ENCODE measurements around the gene SMDT1. TPM values are rescaled to one million over a fixed set of nuclear protein-coding genes. Genes with fewer than 3 reads are reported as not detected.
"Not testable (repeated sequence)": the region's sequence is repeated elsewhere in the genome, so short reads cannot be mapped to it uniquely, and the experiment has no call there.

Gene SMDT1
- total RNA-seq, 2 experiments from 2014 or later, result 60.4 to 72.1 TPM

DNA sequence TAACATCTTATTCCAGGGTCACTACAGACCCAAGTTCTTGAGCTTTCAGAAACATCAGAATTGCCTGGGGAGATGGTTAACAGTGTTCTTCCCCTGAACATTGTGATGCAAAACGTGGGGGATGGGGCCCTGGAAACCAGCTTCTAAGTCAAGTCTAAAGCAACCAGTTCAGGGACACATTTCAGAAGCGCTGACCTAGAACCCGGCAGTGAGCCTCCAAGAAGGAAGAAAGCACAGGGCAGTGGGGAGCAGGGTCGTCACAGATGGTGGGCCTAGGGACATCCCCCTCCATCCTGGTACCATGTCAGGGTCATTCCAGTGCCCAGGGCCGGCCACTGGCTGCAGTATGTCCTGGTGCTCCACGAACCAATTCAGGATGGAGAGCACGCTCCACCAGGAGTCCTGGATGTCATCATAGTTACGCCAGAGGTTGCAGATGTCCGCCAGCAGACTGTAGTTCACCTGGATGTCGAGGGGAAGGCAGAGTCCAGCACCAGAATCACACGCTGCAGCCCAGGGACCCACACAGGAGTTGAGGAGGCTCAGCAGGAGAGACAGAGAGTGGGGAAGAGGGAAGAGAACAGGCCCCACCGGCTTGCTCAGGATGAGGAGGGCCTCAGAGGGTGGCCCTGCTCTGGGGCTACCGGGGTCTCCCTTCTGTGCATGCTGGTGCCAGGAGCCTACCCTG, 13.9 kb upstream of the SMDT1 start:
- H3K4me1 Mint-ChIP-seq, result peaks cover 12% of the 10 kb centered on the region
- CTCF ChIA-PET, result interaction anchor here (0.8 kb wide), 2 partner anchors 22 to 34 kb away, joined by 3 read pairs; no protein-coding TSS in a partner anchor
- H3K36me3 Mint-ChIP-seq, result peaks cover 50% of the 10 kb centered on the region
- DNase-seq, result peak; percentile 23
- no peaks in the 10 kb centered on the region for H3K27me3 Mint-ChIP-seq
- no peak overlapping the region for H3K4me3 Mint-ChIP-seq
- H3K9me3 Mint-ChIP-seq (ENCODE audit: low read depth), result no peaks in the 10 kb centered on the region
- ATAC-seq, result no peak
- no peak overlapping the region for H3K27ac Mint-ChIP-seq

DNA sequence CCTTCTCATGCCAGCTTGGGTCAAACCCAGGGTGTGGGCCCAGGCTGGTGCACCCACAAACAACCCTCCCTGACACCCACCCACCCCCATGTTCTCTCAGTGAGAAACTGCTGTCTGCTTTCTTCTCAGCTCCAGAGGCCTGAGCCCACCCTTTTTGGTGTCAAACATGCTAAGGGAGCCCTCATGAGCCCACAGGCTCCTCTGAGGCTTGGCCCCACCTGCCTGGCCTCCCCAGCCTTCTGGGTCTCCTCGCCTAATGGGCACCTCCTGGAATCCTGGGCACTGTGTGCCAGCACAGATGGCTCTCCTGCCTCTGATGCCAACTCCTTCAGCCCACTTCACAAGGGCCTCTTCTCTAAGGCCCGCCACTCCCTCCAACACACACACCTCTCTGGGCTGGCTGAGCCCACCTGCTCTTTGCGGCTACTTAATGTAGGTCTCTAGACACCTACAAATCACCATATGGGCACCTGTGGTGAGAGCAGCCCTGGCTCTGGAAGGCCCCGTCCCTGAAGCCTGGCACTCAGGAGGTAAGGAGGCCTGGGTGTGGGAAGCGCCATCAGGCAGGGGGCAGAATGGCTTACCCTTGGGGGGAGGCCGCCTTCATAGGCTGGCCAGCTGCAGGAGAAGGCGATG, 13.3 kb upstream of the SMDT1 start:
- Mint-ChIP-seq H3K4me1 (peaks cover 17% of the 10 kb centered on the region), H3K9me3 (ENCODE audit: low read depth) (no peaks in the 10 kb centered on the region), H3K4me3 (no peak overlapping the region), H3K27me3 (no peaks in the 10 kb centered on the region), H3K27ac (no peak overlapping the region), H3K36me3 (peaks cover 43% of the 10 kb centered on the region)
- ATAC-seq (no peak), DNase-seq (peak; percentile 31)
- CTCF ChIA-PET, result interaction anchor here (0.7 kb wide), 1 partner anchor 378 kb away, joined by 3 read pairs; no protein-coding TSS in a partner anchor

DNA sequence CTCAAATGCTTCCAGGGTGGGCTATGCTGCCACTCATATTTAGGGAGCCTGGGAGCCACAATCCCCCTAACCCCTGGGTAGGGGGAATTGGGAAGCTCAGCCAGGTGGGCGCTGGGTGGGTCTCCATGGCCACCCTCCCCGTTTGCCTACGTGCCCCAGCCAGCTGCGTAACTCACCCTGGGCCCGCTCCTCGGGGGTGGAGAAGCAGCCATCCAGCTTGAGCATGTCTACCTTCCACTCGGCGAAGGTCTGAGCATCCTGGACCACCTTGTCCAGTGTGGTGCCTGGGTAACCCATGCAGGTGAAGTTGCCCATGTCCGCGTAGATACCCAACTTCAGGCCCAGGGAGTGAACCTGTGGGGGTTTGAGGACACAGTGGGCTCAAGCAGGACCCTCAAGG, 12.6 kb upstream of the SMDT1 start:
- Mint-ChIP-seq H3K27me3 (no peaks in the 10 kb centered on the region), H3K4me3 (no peak overlapping the region), H3K27ac (no peak overlapping the region), H3K9me3 (ENCODE audit: low read depth) (no peaks in the 10 kb centered on the region), H3K4me1 (peaks cover 24% of the 10 kb centered on the region), H3K36me3 (peaks cover 39% of the 10 kb centered on the region)
- CTCF ChIA-PET, result interaction anchor here (0.7 to 0.9 kb wide), 2 partner anchors 100 to 378 kb away, joined by 3 to 4 read pairs; no protein-coding TSS in a partner anchor
- DNase-seq (peak; percentile 35), ATAC-seq (no peak)

DNA sequence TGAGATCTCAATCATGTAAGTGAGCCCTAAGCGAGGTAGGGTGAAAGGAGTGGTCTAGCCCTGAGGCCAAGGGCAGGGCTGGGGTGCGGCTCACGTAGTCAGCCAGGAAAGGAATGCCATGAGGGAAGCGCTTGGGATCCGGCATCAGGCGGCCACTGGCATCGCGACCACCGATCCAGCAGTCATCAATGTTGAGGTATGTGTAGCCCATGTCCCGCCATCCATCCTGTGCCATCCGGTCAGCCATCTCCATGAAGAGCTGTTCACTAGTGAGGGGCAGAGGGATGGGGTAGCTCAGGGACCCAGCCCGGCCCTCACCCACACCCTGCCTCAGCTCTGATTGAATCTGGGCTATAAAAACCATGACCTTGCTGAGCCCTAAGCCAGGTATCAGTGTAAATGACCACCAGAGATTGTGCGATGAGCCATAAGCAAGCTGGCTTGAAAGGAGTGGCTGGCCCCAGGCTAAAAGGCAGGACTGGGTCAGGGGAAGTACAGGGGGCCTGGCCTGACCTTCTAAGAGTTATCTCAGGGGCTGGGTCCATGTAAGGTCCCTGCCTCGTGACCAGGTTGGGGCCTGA, 11.7 kb upstream of the SMDT1 start:
- H3K4me1 Mint-ChIP-seq, result peaks cover 26% of the 10 kb centered on the region
- CTCF ChIA-PET, result interaction anchor here (0.9 to 1.0 kb wide), 2 partner anchors 11 to 101 kb away, joined by 3 to 4 read pairs; no protein-coding TSS in a partner anchor
- H3K9me3 Mint-ChIP-seq (ENCODE audit: low read depth), result no peaks in the 10 kb centered on the region
- H3K27ac Mint-ChIP-seq, result no peak overlapping the region
- DNase-seq (no peak), ATAC-seq (no peak)
- peaks cover 32% of the 10 kb centered on the region for H3K36me3 Mint-ChIP-seq
- no peaks in the 10 kb centered on the region for H3K27me3 Mint-ChIP-seq
- H3K4me3 Mint-ChIP-seq, result no peak overlapping the region

DNA sequence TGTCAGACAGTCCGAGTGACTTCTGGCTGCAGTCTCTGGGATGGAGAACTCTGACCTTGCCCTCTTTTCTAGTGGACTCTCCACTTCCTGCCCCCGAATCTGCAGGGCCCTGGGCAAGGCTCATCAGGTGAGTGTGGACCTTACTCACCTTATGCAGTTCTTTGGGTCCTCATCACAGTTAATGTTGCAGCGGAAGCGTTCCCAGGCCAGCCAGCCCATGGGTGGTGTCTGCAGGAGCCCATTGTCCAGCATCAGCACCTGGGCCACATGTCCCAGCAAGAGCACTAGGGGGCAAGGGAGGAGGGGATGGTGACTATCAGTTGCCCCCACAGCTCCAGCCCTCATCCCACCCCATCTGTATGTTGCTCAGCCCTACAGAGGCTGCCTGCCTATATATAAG, 11.2 kb upstream of the SMDT1 start:
- DNase-seq, result no peak
- no peaks in the 10 kb centered on the region for H3K9me3 Mint-ChIP-seq (ENCODE audit: low read depth)
- CTCF ChIA-PET, result interaction anchor here (1.0 kb wide), 1 partner anchor 11 kb away, joined by 3 read pairs; no protein-coding TSS in a partner anchor
- no peak overlapping the region for H3K4me3 Mint-ChIP-seq
- peaks cover 26% of the 10 kb centered on the region for H3K36me3 Mint-ChIP-seq
- H3K27me3 Mint-ChIP-seq, result no peaks in the 10 kb centered on the region
- H3K27ac Mint-ChIP-seq, result no peak overlapping the region
- peaks cover 28% of the 10 kb centered on the region for H3K4me1 Mint-ChIP-seq
- no peak for ATAC-seq

DNA sequence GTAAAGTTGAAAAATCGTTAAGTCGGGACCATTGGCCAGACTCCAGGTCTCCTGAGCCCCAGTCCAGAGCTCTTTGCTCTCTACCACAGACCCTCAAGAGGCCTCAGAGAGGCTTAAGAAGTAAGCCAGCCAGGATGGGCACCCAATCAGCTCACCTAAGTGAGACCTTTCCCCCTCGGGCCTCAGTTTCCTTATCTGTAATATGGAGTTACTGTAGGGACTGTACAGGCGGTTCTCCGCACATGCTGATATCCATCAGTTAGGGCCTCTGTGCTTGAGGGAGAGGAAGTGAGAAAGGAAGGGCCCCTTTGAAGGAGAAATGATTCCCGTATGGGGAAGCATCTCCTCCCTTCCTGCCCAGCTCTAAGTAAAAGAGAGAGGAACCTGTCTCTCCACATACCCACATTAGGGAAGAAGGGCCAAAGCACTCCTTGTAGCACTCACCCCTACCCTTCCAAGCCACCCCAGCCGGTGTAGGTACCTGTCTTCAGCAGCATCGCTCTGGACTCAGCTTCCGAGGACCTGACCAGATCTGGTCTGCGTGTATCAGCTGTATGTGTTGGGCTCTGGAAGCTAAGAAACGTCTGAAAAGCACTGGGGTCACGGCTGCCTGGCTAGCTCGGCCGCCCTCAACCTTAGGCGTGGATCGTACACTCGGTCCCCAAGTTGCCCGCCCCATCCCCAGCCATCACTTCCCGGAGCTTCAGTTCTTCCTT, 9.5 kb upstream of the SMDT1 start:
- Mint-ChIP-seq H3K27me3 (no peaks in the 10 kb centered on the region), H3K36me3 (peaks cover 21% of the 10 kb centered on the region), H3K9me3 (ENCODE audit: low read depth) (no peaks in the 10 kb centered on the region), H3K27ac (peak overlapping the region; percentile 90), H3K4me3 (peak overlapping the region; percentile 81), H3K4me1 (peaks cover 31% of the 10 kb centered on the region)
- no peak for DNase-seq
- CTCF ChIA-PET, result interaction anchor here (0.5 to 2.3 kb wide), 11 partner anchors 9 to 368 kb away, joined by 3 to 10 read pairs (median 3); partner anchors contain the start of genes CENPM, NDUFA6 and SMDT1
- ATAC-seq, result no peak

DNA sequence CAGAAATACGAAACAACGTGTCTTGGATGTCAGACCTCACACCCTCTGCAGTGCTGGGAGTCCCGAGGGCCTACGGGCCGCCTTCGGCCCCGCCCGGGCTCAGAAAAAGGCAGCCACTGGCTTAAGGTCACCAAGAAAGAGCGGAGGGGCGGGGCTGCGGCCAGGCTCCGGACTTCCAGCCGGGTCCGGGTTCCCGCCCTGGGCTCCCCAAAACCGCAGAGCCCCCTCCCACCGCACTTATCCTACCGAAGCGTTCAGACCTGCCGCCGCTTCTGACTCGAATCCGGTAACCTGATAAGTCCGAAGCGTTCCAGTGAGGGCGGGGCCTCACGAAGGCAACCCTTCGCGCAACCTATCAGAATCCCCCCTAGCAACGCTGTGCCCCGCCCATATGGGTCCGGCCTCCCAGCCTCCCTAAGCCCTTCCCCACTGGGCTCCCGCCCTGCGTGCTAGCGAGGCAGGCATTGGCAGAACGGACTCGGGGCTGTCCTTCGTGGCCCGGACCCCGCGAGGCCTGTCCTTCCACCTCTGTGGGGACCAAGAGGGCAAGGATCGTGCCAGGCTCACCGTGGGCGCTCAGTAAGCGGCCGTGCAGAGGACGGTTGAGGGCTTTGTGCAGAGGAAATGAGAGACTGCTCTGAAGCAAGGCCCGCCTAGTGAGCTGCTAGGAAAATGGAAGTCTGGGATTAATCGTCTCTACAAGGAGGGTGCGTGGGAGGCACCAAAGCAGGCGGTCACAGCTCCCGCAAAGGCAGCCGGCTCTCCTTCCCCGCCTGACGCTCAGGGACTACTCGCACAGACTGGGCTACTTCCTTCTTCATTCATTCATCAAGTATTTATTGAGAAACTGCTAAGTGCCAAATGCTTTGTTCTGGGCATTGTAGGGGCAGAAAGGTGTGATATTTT, 8.7 kb upstream of the SMDT1 start, which contains the start of gene NAGA:
TSS of gene NAGA (minus strand) at position 296 of the 906 bp plus-strand sequence. CDS start 515 bp downstream, outside the sequence.
- peak; percentile 98 for ATAC-seq
- Mint-ChIP-seq H3K4me3 (peak within 1 kb of the TSS; percentile 81), H3K9me3 (ENCODE audit: low read depth) (no peaks in the 10 kb centered on the region), H3K4me1 (peaks cover 34% of the 10 kb centered on the region), H3K36me3 (peaks cover 13% of the 10 kb centered on the region), H3K27ac (peak within 1 kb of the TSS; percentile 90), H3K27me3 (no peaks in the 10 kb centered on the region)
- CTCF ChIA-PET, result interaction anchor here (0.6 to 2.3 kb wide), 11 partner anchors 9 to 124 kb away, joined by 3 to 10 read pairs (median 4); partner anchors contain the start of genes CENPM, NDUFA6 and SMDT1
- peak; percentile 97 for DNase-seq

DNA sequence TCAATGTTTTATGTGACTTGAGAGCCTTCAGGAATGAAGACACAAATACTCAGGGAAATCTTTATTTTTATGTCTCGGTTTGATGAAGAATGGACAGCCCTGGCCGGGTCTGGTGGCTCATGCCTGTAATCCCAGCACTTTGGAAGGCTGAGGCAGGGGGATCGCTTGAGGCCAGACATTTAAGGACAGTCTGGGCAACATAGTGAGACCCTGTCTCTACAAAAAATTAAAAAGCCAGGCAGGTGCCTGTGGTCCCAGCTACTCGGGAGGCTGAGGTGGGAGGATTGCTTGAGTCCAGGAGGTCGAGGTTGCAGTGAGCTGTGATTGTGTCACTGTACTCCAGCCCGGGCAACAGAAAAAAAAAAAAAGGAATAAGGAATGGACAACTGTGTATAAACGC, 8.0 kb upstream of the SMDT1 start:
- Mint-ChIP-seq H3K4me1 (peaks cover 34% of the 10 kb centered on the region), H3K36me3 (peaks cover 12% of the 10 kb centered on the region), H3K27ac (peak overlapping the region; percentile 90), H3K4me3 (peak overlapping the region; percentile 81)
- ATAC-seq; H3K9me3 Mint-ChIP-seq (ENCODE audit: low read depth); H3K27me3 Mint-ChIP-seq; DNase-seq: not testable (repeated sequence)
- CTCF ChIA-PET, result interaction anchor here (1.5 to 2.3 kb wide), 3 partner anchors 8 to 115 kb away, joined by 4 to 9 read pairs (median 5); partner anchors contain the start of gene SMDT1

DNA sequence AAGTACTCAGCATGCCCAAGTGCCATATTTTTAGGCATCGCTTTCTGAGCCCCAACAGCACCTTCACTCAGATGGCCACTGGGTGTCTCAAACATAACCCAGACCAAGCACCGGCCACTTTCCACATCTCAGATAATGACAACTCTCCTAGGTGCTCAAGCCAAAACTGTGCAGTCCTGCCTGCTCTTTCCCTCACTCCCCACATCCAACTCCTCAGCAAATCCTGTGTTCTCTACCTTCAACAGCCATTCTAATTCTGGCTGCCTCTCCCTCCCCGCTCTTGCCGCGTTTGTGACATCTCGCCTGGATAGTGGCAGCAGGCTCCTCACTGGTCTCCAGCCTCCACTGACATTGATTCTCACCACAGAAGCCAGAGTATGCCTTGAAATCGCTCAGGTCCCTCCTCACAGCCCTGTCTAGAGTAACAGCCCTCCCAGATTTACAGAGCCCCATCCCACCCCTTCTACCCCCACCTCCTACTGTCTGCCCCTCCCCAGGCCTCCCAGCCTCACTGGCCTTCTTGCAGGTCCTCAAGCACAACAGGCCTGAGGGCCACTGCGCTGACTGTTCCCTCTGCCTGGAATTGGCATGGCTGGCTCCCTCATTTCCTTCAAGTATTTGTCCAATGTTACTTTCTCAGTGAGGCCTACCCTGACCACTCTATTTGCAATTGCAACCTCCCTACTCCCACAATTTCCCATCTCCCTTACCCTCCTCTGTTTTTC, 6.7 kb upstream of the SMDT1 start:
- peak overlapping the region; percentile 74 for H3K27ac Mint-ChIP-seq
- no peaks in the 10 kb centered on the region for H3K27me3 Mint-ChIP-seq
- H3K36me3 Mint-ChIP-seq, result peaks cover 8% of the 10 kb centered on the region

DNA sequence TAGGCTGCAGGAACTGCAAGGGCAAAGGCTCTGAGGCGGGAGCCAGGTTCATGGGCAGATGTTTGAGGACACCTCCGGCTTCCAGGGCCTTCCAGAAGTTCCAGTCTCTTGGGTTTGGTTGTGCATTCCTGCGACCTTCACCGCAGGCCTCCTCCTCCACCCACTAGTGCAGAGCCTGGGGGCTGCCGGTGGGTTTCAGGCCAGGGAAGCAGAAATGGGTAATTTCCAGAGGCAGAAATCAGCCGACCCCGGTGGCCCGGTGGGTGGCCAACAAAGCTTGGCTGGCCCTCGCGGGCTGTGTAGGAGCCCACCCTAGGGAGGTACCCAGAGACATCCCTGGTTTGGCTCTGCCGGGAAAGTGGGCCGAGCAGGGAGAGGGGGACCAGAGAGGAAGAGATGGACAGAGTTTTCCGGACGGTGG, 5.9 kb upstream of the SMDT1 start:
- ATAC-seq (no peak), DNase-seq (no peak)
- Mint-ChIP-seq H3K36me3 (peaks cover 2% of the 10 kb centered on the region), H3K9me3 (ENCODE audit: low read depth) (no peaks in the 10 kb centered on the region), H3K27ac (peak overlapping the region; percentile 74), H3K27me3 (no peaks in the 10 kb centered on the region), H3K4me1 (peaks cover 35% of the 10 kb centered on the region), H3K4me3 (peak overlapping the region; percentile 45)
- CTCF ChIA-PET, result interaction anchor here (1.2 kb wide), 1 partner anchor 17 kb away, joined by 5 read pairs; the partner anchor contains the start of gene NDUFA6

More for the DNA sequence above, 6.7 kb upstream of the SMDT1 start:
- ATAC-seq (no peak), DNase-seq (no peak)
- CTCF ChIA-PET, result no interaction called here
- Mint-ChIP-seq H3K4me1 (peaks cover 34% of the 10 kb centered on the region), H3K9me3 (ENCODE audit: low read depth) (no peaks in the 10 kb centered on the region), H3K4me3 (peak overlapping the region; percentile 45)

DNA sequence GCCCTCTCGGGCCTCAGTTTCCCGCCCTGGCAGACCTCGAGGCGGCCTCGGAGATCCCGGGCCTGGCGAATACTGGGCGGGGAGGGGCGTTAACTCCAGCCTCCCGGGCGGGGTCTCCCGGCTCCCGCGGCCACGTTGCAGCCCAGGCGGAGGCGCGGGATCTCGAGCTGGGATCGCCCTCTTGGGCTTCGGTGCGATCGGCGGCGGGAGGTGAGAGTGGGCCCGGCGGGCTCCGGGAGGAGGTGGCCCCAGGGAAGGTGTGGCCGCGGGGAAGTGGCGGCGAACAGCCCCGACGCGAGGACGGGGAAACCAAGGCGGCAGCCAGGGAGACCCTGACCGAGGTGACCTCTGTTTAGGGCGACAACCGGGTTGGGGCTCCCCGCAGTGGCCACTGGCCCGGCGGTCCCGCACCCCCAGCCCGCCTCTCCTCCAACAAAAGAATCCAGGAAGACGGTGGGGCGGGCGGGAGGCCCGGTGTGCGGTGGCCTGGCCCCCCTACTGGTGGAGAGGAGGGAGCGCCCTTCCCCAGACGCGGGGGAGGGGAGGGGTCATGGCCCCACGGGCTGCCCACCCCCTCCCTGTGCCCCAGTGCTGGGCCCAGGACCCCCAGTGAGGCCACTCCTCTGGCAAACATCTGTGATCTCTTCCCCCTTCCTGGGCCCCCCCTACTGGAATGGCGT, 5.2 kb upstream of the SMDT1 start, which contains the start of gene PHETA2:
TSS of gene PHETA2 (plus strand) at position 117 of the 680 bp plus-strand sequence. CDS start 3,046 bp downstream, outside the sequence.
- Mint-ChIP-seq H3K4me3 (peak within 1 kb of the TSS; percentile 49), H3K27ac (peak within 1 kb of the TSS; percentile 74), H3K4me1 (peaks cover 35% of the 10 kb centered on the region), H3K27me3 (no peaks in the 10 kb centered on the region), H3K36me3 (peaks cover 2% of the 10 kb centered on the region), H3K9me3 (ENCODE audit: low read depth) (no peaks in the 10 kb centered on the region)
- peak; percentile 9 for ATAC-seq
- CTCF ChIA-PET, result interaction anchor here (1.2 to 2.1 kb wide), 2 partner anchors 17 to 407 kb away, joined by 4 to 5 read pairs; partner anchors contain the start of gene NDUFA6
- DNase-seq, result peak; percentile 74
